HepG2 (cell line): Measurements from ENCODE around the gene KRTAP22-2. TPM values are rescaled to one million over a fixed set of nuclear protein-coding genes. Genes with fewer than 3 reads are reported as not detected.

Source experiments
- ATAC-seq: fragments of 200-7000 bp; cut with Tn5 transposase; 3 replicates; pipeline ENCODE4 v1.9.1; 2020; ENCODE audit warnings: mild to moderate bottlenecking, moderate library complexity
- BruUV-seq: library from RNA; stranded (reverse); fragments of 400-500 nt; replicated peaks from 2 replicates; lab custom pipeline; 2021; lab: Mats Ljungman, UMichigan
- CTCF ChIA-PET: fragments of 300-600 bp; formaldehyde crosslinking; extraction: SDS; loops from one replicate; lab custom pipeline; 2021; ENCODE audit warnings: low total read pairs, inconsistent platforms, low intra/inter-chr PET ratio; lab: Yijun Ruan, JAX
- POLR2A ChIA-PET: fragments of 350-600 bp; sonication (Branson Sonifier 250); formaldehyde crosslinking; loops from one replicate; lab custom pipeline; 2020; ENCODE audit warnings: antibody characterized with exemption, inconsistent platforms; lab: Yijun Ruan, JAX
- DNase-seq: peaks from one replicate; pipeline ENCODE4 v3.0.0-alpha.2; 2015; ENCODE audit warnings: low spot score
- FAIRE-seq: peaks from 3 replicates; lab custom pipeline; 2011; peaks lifted over from hg19 to GRCh38; lab: Jason Lieb, UNC
- H2AFZ ChIP-seq: one replicate; pipeline ENCODE4 v1.6.1; 2011; ENCODE audit warnings: low read length, inconsistent platforms
- H3K27ac ChIP-seq: fragments of 300-600 bp; 3 replicates; pipeline ENCODE4 v1.8.0; 2011; ENCODE audit warnings: mixed run types, mild to moderate bottlenecking, mixed read lengths, low read length, inconsistent platforms; ENCODE audit not compliant: insufficient read depth; ENCODE audit errors: extremely low read length
- H3K27me3 ChIP-seq, 2 experiments: fragments of 200-600 bp in 1 of 2; 2 replicates in 1 of 2; 3 replicates in 1 of 2; pipeline versions ENCODE4 v1.6.0 to v1.8.0; 2011; ENCODE audit warnings: low read length in 2 of 2, mild to moderate bottlenecking in 2 of 2, moderate library complexity in 2 of 2, inconsistent platforms in 1 of 2; ENCODE audit not compliant: insufficient read depth in 2 of 2, control insufficient read depth in 1 of 2
- H3K36me3 ChIP-seq, 2 experiments: fragments of 200-600 bp in 1 of 2; replicated peaks in 1 of 2; 2 replicates in 1 of 2; 3 replicates in 1 of 2; pipeline versions ENCODE4 v1.5.1 to v1.8.0; 2011; ENCODE audit warnings: low read length in 2 of 2, inconsistent platforms in 1 of 2; ENCODE audit not compliant: insufficient read depth in 2 of 2, control insufficient read depth in 1 of 2
- H3K4me1 ChIP-seq: 2 replicates; pipeline ENCODE4 v1.5.1; 2012; ENCODE audit warnings: low read length, inconsistent platforms; ENCODE audit not compliant: insufficient read depth
- H3K4me2 ChIP-seq: 2 replicates; pipeline ENCODE4 v1.6.0; 2011; ENCODE audit warnings: low read depth, low read length, inconsistent platforms
- H3K4me3 ChIP-seq, 3 experiments: fragments of 200-600 bp in 1 of 3; sonication (generic), shearing (Covaris generic) in 1 of 3; replicated peaks in 1 of 3; 2 replicates each; pipeline ENCODE4 v1.5.1; 2011 to 2016; ENCODE audit warnings: low read length in 3 of 3, inconsistent platforms in 2 of 3, low read depth in 2 of 3, mild to moderate bottlenecking in 2 of 3, control low read depth in 1 of 3, mixed read lengths in 1 of 3; ENCODE audit not compliant: insufficient read depth in 1 of 3
- H3K79me2 ChIP-seq: one replicate; pipeline ENCODE4 v1.6.1; 2011; ENCODE audit warnings: low read length, inconsistent platforms; ENCODE audit not compliant: insufficient read depth
- H3K9ac ChIP-seq: 2 replicates; pipeline ENCODE4 v1.6.0; 2011; ENCODE audit warnings: mild to moderate bottlenecking, low read depth, low read length, inconsistent platforms; ENCODE audit not compliant: insufficient read depth
- H3K9me3 ChIP-seq: 2 replicates; pipeline ENCODE4 v1.5.1; 2012; ENCODE audit warnings: mild to moderate bottlenecking, low read length
- H4K20me1 ChIP-seq: 2 replicates; pipeline ENCODE4 v1.6.0; 2011; ENCODE audit warnings: inconsistent platforms, mild to moderate bottlenecking, low read length, moderate library complexity; ENCODE audit not compliant: insufficient read depth
- ARID3A ChIP-seq: IDR thresholded peaks from 2 replicates; pipeline ENCODE4 v1.6.1; 2012; ENCODE audit warnings: low read depth, low read length, improper control_type of control experiment
- DRAP1 ChIP-seq: IDR thresholded peaks from 2 replicates; pipeline ENCODE4 v1.6.1; 2016; ENCODE audit warnings: missing genetic modification reagents, missing compliant biosample characterization
- HHEX ChIP-seq: IDR thresholded peaks from 2 replicates; pipeline ENCODE4 v1.6.1; 2016; ENCODE audit warnings: control low read depth
- NR2C2 ChIP-seq: sonication (generic); formaldehyde crosslinking; IDR thresholded peaks from 2 replicates; pipeline ENCODE4 v1.4.0; 2020; ENCODE audit warnings: missing genetic modification reagents, mild to moderate bottlenecking, moderate library complexity, borderline replicate concordance
- RFXAP ChIP-seq: sonication (generic); formaldehyde crosslinking; IDR thresholded peaks from 2 replicates; pipeline ENCODE4 v1.4.0; 2020; ENCODE audit warnings: missing genetic modification reagents, borderline replicate concordance
- ZHX1 ChIP-seq: sonication (generic); formaldehyde crosslinking; IDR thresholded peaks from 2 replicates; pipeline ENCODE4 v1.8.1; 2022; ENCODE audit warnings: low read depth, mild to moderate bottlenecking, missing genetic modification reagents
- ZIK1 ChIP-seq: sonication (generic); formaldehyde crosslinking; IDR thresholded peaks from 2 replicates; pipeline ENCODE4 v1.5.0; 2020; ENCODE audit warnings: mild to moderate bottlenecking, low read depth, missing genetic modification reagents, borderline replicate concordance
- ZNF207 ChIP-seq: fragments of 450-650 bp; IDR thresholded peaks from 2 replicates; pipeline ENCODE4 v1.6.1; 2016; ENCODE audit warnings: antibody characterized with exemption, borderline replicate concordance
- ZNF781 ChIP-seq: sonication (generic); formaldehyde crosslinking; IDR thresholded peaks from 2 replicates; pipeline ENCODE4 v1.5.1; 2020; ENCODE audit warnings: borderline replicate concordance, mild to moderate bottlenecking, missing genetic modification reagents; ENCODE audit errors: not compliant biosample characterization
- WGBS: methylation state at CpG from one replicate; pipeline ENCODE4 v1.1.6; 2017; ENCODE audit warnings: low lambda C conversion rate; 5-methylcytosine and 5-hydroxymethylcytosine counted together
- in situ Hi-C: cut with HindIII; loops from 2 replicates; pipeline ENCODE4 v1.10.0; 2017; ENCODE audit warnings: low pct_unique_long_range_greater_than_20kb; ENCODE audit not compliant: extremely low pct_ligation_motif_present
- intact Hi-C: fragments of 100-400 bp; cut with micrococcal nuclease; formaldehyde crosslinking; loops from one replicate; pipeline ENCODE4 v1.10.0; 2022; ENCODE audit not compliant: unreplicated experiment
- polyA plus RNA-seq, 8 experiments: library from polyadenylated mRNA; depleted of rRNA in 3 of 8; stranded (reverse) in 7 of 8; unstranded in 1 of 8; fragments of >200 nt; fragmentation: Illumina TruSeq in 4 of 8; extraction: Trizol in 4 of 8; gene quantifications; 2 replicates each; pipeline versions ENCODE4 v1.2.1 to v1.2.3, GENCODE V29; 2011 to 2016; ENCODE audit warnings: low read depth in 4 of 8, missing spikeins in 1 of 8, mixed read lengths in 1 of 8; ENCODE audit not compliant: insufficient read depth in 1 of 8
- total RNA-seq, 5 experiments: library from RNA; depleted of rRNA; stranded (reverse); fragments of >200 nt; fragmentation: Illumina TruSeq; extraction: Trizol; gene quantifications; 2 replicates each; pipeline ENCODE4 v1.2.3, GENCODE V29; 2016; ENCODE audit warnings: low read depth in 1 of 5

Gene KRTAP22-2
- total and polyA plus RNA-seq, 2 of the 13 experiments (the other 11 are each of a cell fraction or from before 2014, with no cell fraction given): not detected

GRCh38 chr21:30598802-30599201 lies 8.6 kb upstream of the KRTAP22-2 start, which contains the start of gene KRTAP6-2:
KRTAP6-2 (minus strand) TSS chr21:30598902; CDS start chr21:30598874, 28 bp downstream.
- no TSS peak for BruUV-seq
- H3K4me3 ChIP-seq: no peak within 1 kb of the TSS
- intact Hi-C loops: no loop called here
- CTCF ChIA-PET: no interaction called here
- no peak for TF ChIP-seq RFXAP (CRISPR knock-in tag)
- no peak for TF ChIP-seq DRAP1 (CRISPR knock-in tag)
- TF ChIP-seq ZNF781: no peak
- no peak for TF ChIP-seq ARID3A
- TF ChIP-seq HHEX: no peak
- no peak for TF ChIP-seq NR2C2
- no peak for TF ChIP-seq ZIK1 (CRISPR knock-in tag)
- TF ChIP-seq ZNF207: no peak
- no peak for TF ChIP-seq ZHX1 (CRISPR knock-in tag)
- TF ChIP-seq, all 625 proteins: peak for 0
- H3K27me3 ChIP-seq: no peaks in the 10 kb centered on the region
- peaks cover 92% of the 10 kb centered on the region for H3K9me3 ChIP-seq
- H3K36me3 ChIP-seq: no peaks in the 10 kb centered on the region
- DNase-seq (no peak), ATAC-seq (no peak), FAIRE-seq (no peak)
- WGBS: 67% methylated on average over 6 of the region's 6 CpGs
- H3K4me1 ChIP-seq: no peaks in the 10 kb centered on the region
- no peak within 1 kb of the TSS for H3K4me2 ChIP-seq
- POLR2A ChIA-PET: no interaction called here
- H3K27ac ChIP-seq: no peak within 1 kb of the TSS
- no peak within 1 kb of the TSS for H3K9ac ChIP-seq
- in situ Hi-C loops: no loop called here
- no peaks in the 10 kb centered on the region for H3K79me2 ChIP-seq
- H4K20me1 ChIP-seq: no peaks in the 10 kb centered on the region
- H2AFZ ChIP-seq: no peak within 1 kb of the TSS
